ENCODE data around the gene IGF2BP2.

DNA sequence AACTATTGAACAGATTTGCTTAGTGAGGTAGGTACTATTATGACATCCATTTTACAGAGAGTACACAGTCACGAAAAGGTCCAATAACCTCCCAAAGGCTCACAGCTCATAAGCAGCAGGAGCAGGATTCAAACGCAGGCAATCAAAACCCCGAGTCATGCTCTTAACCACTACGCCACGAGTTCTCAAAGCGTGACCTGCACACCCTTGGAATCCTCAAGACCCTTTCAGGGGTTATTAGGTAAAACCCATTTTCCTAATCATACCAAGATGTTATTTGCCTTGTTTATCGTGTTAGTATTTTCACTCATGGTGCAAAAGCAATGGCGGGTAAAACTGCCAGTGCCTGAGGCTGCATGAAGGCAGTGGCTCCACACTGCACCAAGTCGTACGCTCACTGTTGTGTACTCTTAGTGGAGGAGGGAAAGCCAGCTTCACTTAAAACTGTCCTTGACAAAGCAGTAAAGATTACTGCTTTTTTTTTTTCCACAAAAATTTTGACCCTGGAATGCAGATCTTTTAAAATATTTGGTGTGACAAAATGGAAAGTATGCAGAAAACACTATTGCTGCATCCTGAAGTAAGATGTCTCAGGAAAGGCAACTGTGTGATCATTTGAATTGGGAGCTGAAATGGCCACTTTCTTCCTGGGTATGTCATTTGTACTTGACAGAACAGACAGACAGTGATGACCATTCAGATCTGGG, 96.1 kb downstream of the IGF2BP2 start:
- TF ChIP-seq, protein P1, sequence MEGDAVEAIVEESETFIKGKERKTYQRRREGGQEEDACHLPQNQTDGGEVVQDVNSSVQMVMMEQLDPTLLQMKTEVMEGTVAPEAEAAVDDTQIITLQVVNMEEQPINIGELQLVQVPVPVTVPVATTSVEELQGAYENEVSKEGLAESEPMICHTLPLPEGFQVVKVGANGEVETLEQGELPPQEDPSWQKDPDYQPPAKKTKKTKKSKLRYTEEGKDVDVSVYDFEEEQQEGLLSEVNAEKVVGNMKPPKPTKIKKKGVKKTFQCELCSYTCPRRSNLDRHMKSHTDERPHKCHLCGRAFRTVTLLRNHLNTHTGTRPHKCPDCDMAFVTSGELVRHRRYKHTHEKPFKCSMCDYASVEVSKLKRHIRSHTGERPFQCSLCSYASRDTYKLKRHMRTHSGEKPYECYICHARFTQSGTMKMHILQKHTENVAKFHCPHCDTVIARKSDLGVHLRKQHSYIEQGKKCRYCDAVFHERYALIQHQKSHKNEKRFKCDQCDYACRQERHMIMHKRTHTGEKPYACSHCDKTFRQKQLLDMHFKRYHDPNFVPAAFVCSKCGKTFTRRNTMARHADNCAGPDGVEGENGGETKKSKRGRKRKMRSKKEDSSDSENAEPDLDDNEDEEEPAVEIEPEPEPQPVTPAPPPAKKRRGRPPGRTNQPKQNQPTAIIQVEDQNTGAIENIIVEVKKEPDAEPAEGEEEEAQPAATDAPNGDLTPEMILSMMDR (CRISPR knock-in tag; IDR thresholded peaks at IDR 0.05), result no peak
- TF ChIP-seq GABPA (IDR thresholded peaks at IDR 0.05; ENCODE audit: low read depth, low read length) (no peak), GABPA (CRISPR knock-in tag; IDR thresholded peaks at IDR 0.05; ENCODE audit: low read depth) (no peak), RBAK (CRISPR knock-in tag; IDR thresholded peaks at IDR 0.05) (no peak), PRPF4 (IDR thresholded peaks at IDR 0.05; ENCODE audit: low read depth, low read length, poor library complexity, severe bottlenecking) (no peak), NPAS2 (CRISPR knock-in tag; IDR thresholded peaks at IDR 0.05; ENCODE audit: borderline replicate concordance) (no peak), HNRNPH1 (optimal IDR thresholded peaks at IDR 0.05; ENCODE audit: low read depth, low read length) (no peak), KLF15 (CRISPR knock-in tag; IDR thresholded peaks at IDR 0.05; ENCODE audit: borderline replicate concordance) (no peak), YY1 (IDR thresholded peaks at IDR 0.05; ENCODE audit: insufficient read depth, insufficient replicate concordance, low read depth, low read length) (no peak), ZNF431 (CRISPR knock-in tag; IDR thresholded peaks at IDR 0.05; ENCODE audit: borderline replicate concordance, low read depth) (no peak)
- TF ChIP-seq, protein P2, sequence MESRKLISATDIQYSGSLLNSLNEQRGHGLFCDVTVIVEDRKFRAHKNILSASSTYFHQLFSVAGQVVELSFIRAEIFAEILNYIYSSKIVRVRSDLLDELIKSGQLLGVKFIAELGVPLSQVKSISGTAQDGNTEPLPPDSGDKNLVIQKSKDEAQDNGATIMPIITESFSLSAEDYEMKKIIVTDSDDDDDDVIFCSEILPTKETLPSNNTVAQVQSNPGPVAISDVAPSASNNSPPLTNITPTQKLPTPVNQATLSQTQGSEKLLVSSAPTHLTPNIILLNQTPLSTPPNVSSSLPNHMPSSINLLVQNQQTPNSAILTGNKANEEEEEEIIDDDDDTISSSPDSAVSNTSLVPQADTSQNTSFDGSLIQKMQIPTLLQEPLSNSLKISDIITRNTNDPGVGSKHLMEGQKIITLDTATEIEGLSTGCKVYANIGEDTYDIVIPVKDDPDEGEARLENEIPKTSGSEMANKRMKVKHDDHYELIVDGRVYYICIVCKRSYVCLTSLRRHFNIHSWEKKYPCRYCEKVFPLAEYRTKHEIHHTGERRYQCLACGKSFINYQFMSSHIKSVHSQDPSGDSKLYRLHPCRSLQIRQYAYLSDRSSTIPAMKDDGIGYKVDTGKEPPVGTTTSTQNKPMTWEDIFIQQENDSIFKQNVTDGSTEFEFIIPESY (CRISPR knock-in tag; IDR thresholded peaks at IDR 0.05), result no peak
